Spleen (tissue), 11 donors: ENCODE measurements around the gene OR3A2. TPM values are rescaled to one million over a fixed set of nuclear protein-coding genes. Genes with fewer than 3 reads are reported as not detected.
"Not testable (repeated sequence)": the region's sequence is repeated elsewhere in the genome, so short reads cannot be mapped to it uniquely, and the experiment has no call there.

ENCODE experiments used
- DNase-seq: peaks from one replicate; pipeline ENCODE4 v3.0.0-alpha.2; 2020
- H3K27ac ChIP-seq, 8 donors: fragments of 200-600 bp; sonication (generic) in 7 of 8; 1 replicate in 4 of 8; 2 replicates in 4 of 8; pipeline versions ENCODE4 v1.5.0 to v1.8.0; 2016 to 2021; ENCODE audit warnings: inconsistent platforms in 4 of 8, mild to moderate bottlenecking in 4 of 8, moderate library complexity in 1 of 8
- H3K27me3 ChIP-seq, 7 donors: fragments of 200-600 bp; sonication (generic) in 6 of 7; replicated peaks in 1 of 7; 1 replicate in 4 of 7; 2 replicates in 3 of 7; pipeline versions ENCODE4 v1.5.0 to v1.8.0; 2016 to 2021; ENCODE audit warnings: inconsistent platforms in 3 of 7, mild to moderate bottlenecking in 1 of 7
- H3K36me3 ChIP-seq, 6 donors: fragments of 200-600 bp; sonication (generic) in 5 of 6; 1 replicate in 4 of 6; 2 replicates in 2 of 6; pipeline versions ENCODE4 v1.5.0 to v1.8.0; 2016 to 2021; ENCODE audit warnings: inconsistent platforms in 2 of 6
- H3K4me1 ChIP-seq, 6 donors: fragments of 200-600 bp; sonication (generic) in 5 of 6; 1 replicate in 3 of 6; 2 replicates in 3 of 6; pipeline versions ENCODE4 v1.5.0 to v1.8.0; 2016 to 2021; ENCODE audit warnings: inconsistent platforms in 3 of 6
- H3K4me3 ChIP-seq, 8 donors: fragments of 200-600 bp; sonication (generic) in 7 of 8; 1 replicate in 4 of 8; 2 replicates in 4 of 8; pipeline versions ENCODE4 v1.5.0 to v1.8.0; 2016 to 2021; ENCODE audit warnings: inconsistent platforms in 4 of 8, mild to moderate bottlenecking in 4 of 8, moderate library complexity in 2 of 8
- H3K9me3 ChIP-seq, 8 donors: fragments of 200-600 bp; sonication (generic) in 7 of 8; 1 replicate in 4 of 8; 2 replicates in 4 of 8; pipeline versions ENCODE4 v1.5.0 to v1.8.0; 2016 to 2021; ENCODE audit warnings: inconsistent platforms in 4 of 8
- POLR2A ChIP-seq, 3 donors: fragments of 450-650 bp; IDR thresholded peaks; one replicate each; pipeline ENCODE4 v1.5.1; 2017; ENCODE audit warnings: antibody characterized with exemption in 3 of 3, mild to moderate bottlenecking in 1 of 3
- POLR2AphosphoS5 ChIP-seq, 3 donors: sonication (generic); formaldehyde crosslinking; IDR thresholded peaks; one replicate each; pipeline ENCODE4 v1.5.1; 2017; ENCODE audit warnings: antibody characterized with exemption in 3 of 3
- WGBS, 5 donors: extraction: QIAGEN DNeasy Blood & Tissue Kit in 3 of 5; methylation state at CpG; one replicate each; pipeline versions ENCODE4 v1.1.5 to v1.1.7; 2013 to 2018; 5-methylcytosine and 5-hydroxymethylcytosine counted together
- intact Hi-C: fragments of 100-400 bp; cut with DNase I; formaldehyde crosslinking; loops from one replicate; pipeline ENCODE4 v1.15.0; 2023; ENCODE audit warnings: low total_unique reads
- polyA plus RNA-seq, 3 donors: library from polyadenylated mRNA; stranded (reverse); fragments of 200-250 nt; gene quantifications; one replicate each; pipeline ENCODE4 v1.2.1, GENCODE V29; 2013
- total RNA-seq, 7 donors: library from RNA; depleted of rRNA in 3 of 7; stranded (reverse); fragments of >200 nt in 3 of 7; fragmentation: NEBNext Ultra II Directional in 4 of 7; extraction: Animal tissue kit (Norgen Biotek cat#: 25700) in 4 of 7; gene quantifications; one replicate each; pipeline versions ENCODE4 v1.1.0 to v1.2.1, GENCODE V29; 2016 to 2021
- TF ChIP-seq, protein P1 (sequence below), 11 experiments: fragments of 200-600 bp in 7 of 11; fragments of 450-650 bp in 4 of 11; sonication (generic) in 4 of 11; IDR thresholded peaks in 8 of 11; conservative IDR thresholded peaks in 3 of 11; 1 replicate in 7 of 11; 2 replicates in 4 of 11; pipeline versions ENCODE4 v1.4.0 to v1.8.0; 2016 to 2021; ENCODE audit warnings: antibody characterized with exemption in 11 of 11, inconsistent platforms in 4 of 11, mild to moderate bottlenecking in 1 of 11
- donor health status: healthy with polysubstance abuse.
- donor health status: DM: no; HTN: no; CAD: no; lungs with moderate emphysema.
- donor health status: DM: no; HTN: no; CAD: no.
- donor health status: Bipolar disorder and iron deficiency.
- donor health status: healthy.
- donor health status: DM: no; HTN: no; CAD: no.
- donor health status: DM: yes; HTN: yes; CAD: no.

OR3A2 gene
- total and polyA plus RNA-seq, 10 donors = 0.23 to 1.6 (median 0.30) TPM; not detected in 7

DNA sequence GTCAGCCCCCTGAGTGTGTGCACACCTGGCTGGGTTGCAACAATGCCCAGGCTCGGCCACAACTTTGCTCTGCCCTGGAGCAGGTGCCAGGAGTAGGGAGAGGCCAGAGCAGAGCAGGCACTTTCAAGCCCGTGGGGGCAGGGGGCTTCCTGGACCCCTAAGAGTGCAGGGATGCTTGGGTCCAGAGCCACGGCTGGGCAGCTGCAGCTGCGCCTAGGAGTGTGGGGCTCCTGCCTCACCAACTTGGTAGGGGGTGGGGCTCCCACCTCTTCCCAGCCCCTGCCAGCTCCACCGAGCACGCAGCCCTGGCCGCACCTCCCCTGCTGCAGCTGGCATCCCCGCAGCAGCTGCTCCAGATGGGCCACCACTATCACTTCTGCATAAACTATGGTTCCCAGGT, 7.8 kb downstream of the OR3A2 start:
- WGBS, 5 donors = 74 to 89% (median 78%) methylated on average over 7 to 8 of the region's 8 CpGs
- DNase-seq = no peak
- H3K27me3 ChIP-seq = peaks cover 0 to 46% (median 0%) of the 10 kb centered on the region in 7 donors
- H3K4me3 ChIP-seq = no peak overlapping the region
- no peaks in the 10 kb centered on the region for H3K4me1 ChIP-seq
- TF ChIP-seq, protein P1, sequence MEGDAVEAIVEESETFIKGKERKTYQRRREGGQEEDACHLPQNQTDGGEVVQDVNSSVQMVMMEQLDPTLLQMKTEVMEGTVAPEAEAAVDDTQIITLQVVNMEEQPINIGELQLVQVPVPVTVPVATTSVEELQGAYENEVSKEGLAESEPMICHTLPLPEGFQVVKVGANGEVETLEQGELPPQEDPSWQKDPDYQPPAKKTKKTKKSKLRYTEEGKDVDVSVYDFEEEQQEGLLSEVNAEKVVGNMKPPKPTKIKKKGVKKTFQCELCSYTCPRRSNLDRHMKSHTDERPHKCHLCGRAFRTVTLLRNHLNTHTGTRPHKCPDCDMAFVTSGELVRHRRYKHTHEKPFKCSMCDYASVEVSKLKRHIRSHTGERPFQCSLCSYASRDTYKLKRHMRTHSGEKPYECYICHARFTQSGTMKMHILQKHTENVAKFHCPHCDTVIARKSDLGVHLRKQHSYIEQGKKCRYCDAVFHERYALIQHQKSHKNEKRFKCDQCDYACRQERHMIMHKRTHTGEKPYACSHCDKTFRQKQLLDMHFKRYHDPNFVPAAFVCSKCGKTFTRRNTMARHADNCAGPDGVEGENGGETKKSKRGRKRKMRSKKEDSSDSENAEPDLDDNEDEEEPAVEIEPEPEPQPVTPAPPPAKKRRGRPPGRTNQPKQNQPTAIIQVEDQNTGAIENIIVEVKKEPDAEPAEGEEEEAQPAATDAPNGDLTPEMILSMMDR (IDR thresholded peaks at IDR 0.05 in 8 of 11, conservative IDR thresholded peaks at IDR 0.05 in 3 of 11) = no peak
- TF ChIP-seq POLR2AphosphoS5 (IDR thresholded peaks at IDR 0.05) (no peak), POLR2A (IDR thresholded peaks at IDR 0.05) (no peak)
- peaks cover 0 to 23% (median 14%) of the 10 kb centered on the region in 8 donors for H3K9me3 ChIP-seq
- H3K27ac ChIP-seq = no peak overlapping the region
- intact Hi-C loops = no loop called here
- H3K36me3 ChIP-seq = no peaks in the 10 kb centered on the region

DNA sequence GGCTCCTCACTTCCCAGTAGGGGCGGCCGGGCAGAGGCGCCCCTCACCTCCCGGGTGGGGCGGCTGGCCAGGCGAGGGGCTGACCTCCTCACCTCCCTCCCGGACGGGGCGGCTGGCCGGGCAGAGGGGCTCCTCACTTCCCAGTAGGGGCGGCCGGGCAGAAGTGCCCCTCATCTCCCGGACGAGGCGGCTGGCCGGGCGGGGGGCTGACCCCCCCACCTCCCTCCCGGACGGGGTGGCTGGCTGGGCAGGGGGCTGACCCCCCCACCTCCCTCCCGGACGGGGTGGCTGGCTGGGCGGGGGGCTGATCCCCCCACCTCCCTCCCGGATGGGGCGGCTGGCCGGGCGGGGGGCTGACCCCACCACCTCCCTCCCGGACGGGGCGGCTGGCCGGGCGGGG, 14.9 kb downstream of the OR3A2 start:
- intact Hi-C loops, DNase-seq, H3K4me1 ChIP-seq, H3K27me3 ChIP-seq, H3K27ac ChIP-seq, H3K4me3 ChIP-seq, H3K36me3 ChIP-seq: not testable (repeated sequence)
- H3K9me3 ChIP-seq = peaks cover 0 to 62% (median 31%) of the 10 kb centered on the region in 8 donors
- WGBS, 5 donors = 93 to 100% (median 98%) methylated on average over 5 to 31 of the region's 31 CpGs; no CpG with 5 or more reads in 2 of the 5 donors

DNA sequence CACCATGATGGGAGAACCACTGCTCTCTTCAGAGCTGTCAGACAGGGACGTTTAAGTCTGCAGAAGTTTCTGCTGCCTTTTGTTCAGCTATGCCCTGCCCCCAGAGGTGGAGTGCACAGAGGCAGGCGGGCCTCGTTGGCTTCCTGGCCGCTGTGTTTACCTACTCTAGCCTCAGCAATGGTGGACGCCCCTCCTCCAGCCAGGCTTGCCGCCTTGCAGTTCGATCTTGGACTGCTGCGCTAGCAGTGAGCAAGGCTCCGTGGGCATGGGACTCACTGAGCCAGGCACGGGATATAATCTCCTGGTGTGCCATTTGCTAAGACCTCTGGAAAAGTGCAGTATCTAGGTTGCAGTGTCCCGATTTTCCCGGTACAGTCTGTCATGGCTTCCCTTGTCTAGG, 43.3 kb downstream of the OR3A2 start:
- Histone ChIP-seq H3K9me3 (peaks cover 0 to 29% (median 16%) of the 10 kb centered on the region in 8 donors), H3K27me3 (peaks cover 0 to 31% (median 7%) of the 10 kb centered on the region in 7 donors)
- DNase-seq, H3K27ac ChIP-seq, H3K4me1 ChIP-seq, H3K36me3 ChIP-seq, intact Hi-C loops, H3K4me3 ChIP-seq: not testable (repeated sequence)
- 88 to 92% (median 90%) methylated on average over 11 to 12 of the region's 12 CpGs for WGBS, 5 donors

DNA sequence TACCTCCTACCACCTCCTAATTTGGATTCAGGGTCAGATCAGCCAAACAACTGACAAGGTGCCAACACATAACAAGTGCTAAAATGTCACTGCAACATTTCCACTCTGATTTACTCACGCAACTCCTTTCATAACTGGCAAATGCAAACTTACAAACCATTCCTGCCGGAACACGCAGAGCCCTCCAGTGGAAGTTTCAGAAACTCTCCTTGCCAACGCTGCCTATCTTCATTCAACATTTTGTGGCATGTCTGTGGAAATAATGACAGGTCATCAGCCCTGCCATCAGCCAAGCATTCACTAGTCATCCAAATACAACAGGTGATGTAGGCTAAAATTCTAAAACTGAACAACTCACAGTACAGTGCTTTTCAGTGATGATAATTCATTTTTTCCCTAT, 50.2 kb downstream of the OR3A2 start:
- TF ChIP-seq, protein P1 (IDR thresholded peaks at IDR 0.05 in 8 of 11, conservative IDR thresholded peaks at IDR 0.05 in 3 of 11) = no peak
- TF ChIP-seq POLR2A (IDR thresholded peaks at IDR 0.05) (no peak), POLR2AphosphoS5 (IDR thresholded peaks at IDR 0.05) (no peak)
- no peak overlapping the region for H3K27ac ChIP-seq
- 53 to 70% (median 65%) methylated on average over 4 of the region's 4 CpGs for WGBS, 5 donors
- intact Hi-C loops = no loop called here
- H3K36me3 ChIP-seq = no peaks in the 10 kb centered on the region
- no peak for DNase-seq
- no peaks in the 10 kb centered on the region for H3K4me1 ChIP-seq
- peaks cover 0 to 18% (median 0%) of the 10 kb centered on the region in 8 donors for H3K9me3 ChIP-seq
- no peaks in the 10 kb centered on the region for H3K27me3 ChIP-seq
- no peak overlapping the region for H3K4me3 ChIP-seq

DNA sequence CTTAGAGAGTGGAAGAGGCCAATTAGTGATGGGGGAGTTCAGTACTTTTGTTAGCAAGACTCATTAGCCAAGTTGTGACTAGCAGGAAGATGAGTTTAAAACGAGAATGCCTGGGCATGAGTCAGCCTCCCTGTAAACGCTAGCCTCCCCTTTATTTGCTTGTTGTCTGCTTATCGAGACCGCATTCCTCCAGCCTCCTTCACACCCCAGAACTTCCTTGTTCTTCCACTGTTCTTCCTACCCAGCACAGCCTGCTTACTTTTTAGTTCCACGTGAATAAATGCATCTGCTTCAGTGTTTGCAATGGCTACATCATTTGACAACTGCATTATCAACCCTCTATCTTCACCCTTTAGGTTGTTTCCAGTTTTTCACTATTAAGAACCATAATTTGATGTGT, 67.8 kb downstream of the OR3A2 start:
- 74 to 84% (median 79%) methylated on average over 5 of the region's 5 CpGs for WGBS, 5 donors
- Histone ChIP-seq H3K27me3 (peaks cover 0 to under 1% (median 0%) of the 10 kb centered on the region in 7 donors), H3K9me3 (no peaks in the 10 kb centered on the region), H3K4me1 (no peaks in the 10 kb centered on the region), H3K36me3 (no peaks in the 10 kb centered on the region), H3K4me3 (no peak overlapping the region), H3K27ac (no peak overlapping the region)
- intact Hi-C loops = no loop called here
- DNase-seq = no peak
- TF ChIP-seq, protein P1 (IDR thresholded peaks at IDR 0.05 in 8 of 11, conservative IDR thresholded peaks at IDR 0.05 in 3 of 11) = no peak
- TF ChIP-seq POLR2A (IDR thresholded peaks at IDR 0.05) (no peak), POLR2AphosphoS5 (IDR thresholded peaks at IDR 0.05) (no peak)
